GM12872 (cell line): ENCODE data around the gene LTO1.

Source experiments
- CTCF ChIP-seq: IDR thresholded peaks from 3 replicates; pipeline ENCODE4 v1.5.1; 2011; ENCODE audit warnings: low read depth, mild to moderate bottlenecking, low read length, moderate library complexity; ENCODE audit not compliant: insufficient read depth

The LTO1 gene

GRCh38 chr11:69691463-69691862 lies 16.3 kb upstream of the LTO1 start:
- TF ChIP-seq CTCF = no peak

- no peak for TF ChIP-seq CTCF
Observed at GRCh38 chr11:69689484-69690319, 14.5 kb upstream of the LTO1 start.

GRCh38 chr11:69686856-69687255 lies 11.7 kb upstream of the LTO1 start:
- TF ChIP-seq CTCF = no peak

- TF ChIP-seq CTCF = no peak
Observed at GRCh38 chr11:69686452-69686851, 11.3 kb upstream of the LTO1 start.

GRCh38 chr11:69685348-69685747 lies 10.2 kb upstream of the LTO1 start:
- no peak for TF ChIP-seq CTCF

- TF ChIP-seq CTCF = no peak
Observed at GRCh38 chr11:69684651-69685050, 9.5 kb upstream of the LTO1 start.

- TF ChIP-seq CTCF = peak; percentile 45; the same call in 2 of the 3 replicates
Observed at GRCh38 chr11:69683764-69684333, 8.7 kb upstream of the LTO1 start.
